ENCODE measurements around the gene PQBP1.

GRCh38 chrX:48933757-48934156 lies 36.0 kb downstream of the PQBP1 start:
- TF ChIP-seq CTCF (IDR thresholded peaks at IDR 0.05) (no peak), POLR2A (IDR thresholded peaks at IDR 0.05) (no peak)
